ENCODE measurements around the gene MOB3B.

DNA sequence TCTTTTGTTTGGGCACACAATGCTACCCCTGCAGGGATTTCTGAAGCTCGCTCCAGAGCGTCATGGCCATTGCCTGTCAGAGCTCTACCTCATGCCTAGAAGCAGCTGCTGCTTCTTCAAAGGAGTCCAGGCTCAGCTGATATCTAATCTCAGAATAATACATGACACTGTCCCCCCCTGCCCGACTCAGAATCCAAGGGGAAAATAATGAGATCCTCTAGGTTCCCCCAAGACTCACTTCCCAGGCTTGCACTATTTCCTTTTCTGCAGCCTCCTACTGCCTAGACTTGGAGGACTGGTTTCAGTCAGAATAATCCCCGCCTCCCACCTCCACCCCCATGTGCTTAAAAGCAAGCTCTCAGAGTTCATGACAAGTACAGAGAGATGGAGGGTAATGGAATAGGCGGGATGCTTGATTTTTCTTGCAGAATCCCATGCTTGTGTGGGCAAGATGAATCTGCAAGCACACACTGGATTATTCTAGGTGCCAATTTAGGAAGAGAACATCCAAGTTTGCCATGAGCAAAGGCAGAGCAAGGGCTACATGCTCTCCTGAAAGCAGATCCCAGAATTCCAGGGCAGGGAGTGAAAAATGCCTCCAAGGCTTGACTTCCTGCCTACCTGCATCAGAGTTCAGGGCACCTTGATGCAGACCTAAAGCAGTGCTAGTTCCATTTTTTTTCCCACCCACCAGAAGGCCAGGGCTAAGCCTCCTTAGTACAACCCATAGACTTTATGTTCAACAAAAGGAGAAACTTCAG, 102.9 kb downstream of the MOB3B start:
- TF ChIP-seq CTCF (IDR thresholded peaks at IDR 0.05; ENCODE audit: low read depth, low read length, poor library complexity, severe bottlenecking) (no peak), EZH2phosphoT487 (IDR thresholded peaks at IDR 0.05; ENCODE audit: borderline replicate concordance, low read length) (no peak)
